ENCODE measurements around the gene MLYCD. TPM values are rescaled to one million over a fixed set of nuclear protein-coding genes. Genes with fewer than 3 reads are reported as not detected.

Gene MLYCD
- total RNA-seq (ENCODE audit: insufficient read depth, low replicate concordance) = 7.0 TPM

DNA sequence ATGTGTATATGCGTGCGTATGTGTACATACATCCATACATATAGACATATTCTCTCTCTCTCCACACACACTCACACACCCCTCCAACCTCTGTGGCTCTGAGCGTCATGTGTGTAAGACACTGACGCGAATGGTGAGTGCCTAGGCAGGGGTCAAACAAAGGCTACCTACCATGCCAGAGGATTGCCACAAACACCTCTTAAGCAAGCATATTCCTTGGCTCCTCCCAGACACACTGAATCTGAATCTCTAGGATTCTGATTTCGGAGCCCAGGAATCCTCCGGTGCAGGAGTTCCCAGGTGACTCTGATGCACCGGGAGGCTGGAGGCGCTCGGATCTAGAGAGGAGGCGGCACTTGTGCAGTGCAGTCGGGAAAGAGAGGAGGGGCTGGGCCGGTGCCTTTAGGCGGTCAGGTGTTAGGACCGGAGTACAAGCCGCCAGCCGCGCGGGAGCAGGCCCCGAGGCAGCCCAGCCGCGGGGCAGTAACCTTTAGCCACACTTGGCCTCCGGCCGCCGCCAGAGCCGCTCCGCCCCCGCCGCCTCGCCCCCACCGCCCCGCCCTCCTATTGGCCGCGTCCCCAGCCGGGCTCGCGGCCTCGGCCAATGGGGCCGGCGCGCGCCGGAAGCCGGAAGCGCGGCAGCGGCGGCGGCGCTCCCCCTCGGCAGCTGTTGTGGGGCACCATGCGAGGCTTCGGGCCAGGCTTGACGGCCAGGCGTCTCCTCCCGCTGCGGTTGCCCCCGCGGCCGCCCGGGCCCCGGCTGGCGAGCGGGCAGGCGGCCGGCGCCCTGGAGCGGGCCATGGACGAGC is at the start of gene MLYCD:
Gene MLYCD (plus strand): TSS at position 653 of the 809 bp plus-strand sequence. CDS start 30 bp downstream, at position 683.
- DNase-seq (ENCODE audit: low spot score) = peak; percentile 83

DNA sequence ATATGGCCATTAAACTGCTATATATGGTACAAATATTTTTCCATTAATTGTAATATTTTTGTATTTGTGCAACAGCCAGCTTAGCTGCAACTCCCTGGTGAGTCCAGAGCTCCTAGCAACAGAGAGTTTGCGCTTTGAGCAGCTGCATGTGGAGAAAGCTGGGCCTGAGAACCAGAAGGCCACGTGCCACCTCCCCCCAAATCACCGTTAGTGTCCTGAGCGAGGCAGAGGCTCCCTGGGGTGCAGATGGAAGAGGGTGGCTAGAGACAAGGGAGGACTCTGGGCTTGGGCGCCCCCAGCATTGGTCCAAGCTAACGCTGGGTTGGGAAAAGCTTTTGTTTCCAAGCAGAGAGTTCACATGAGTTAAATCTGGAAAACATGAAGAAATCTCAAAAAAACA is 49.5 kb upstream of the MLYCD start:
- DNase-seq (ENCODE audit: low spot score) = no peak

DNA sequence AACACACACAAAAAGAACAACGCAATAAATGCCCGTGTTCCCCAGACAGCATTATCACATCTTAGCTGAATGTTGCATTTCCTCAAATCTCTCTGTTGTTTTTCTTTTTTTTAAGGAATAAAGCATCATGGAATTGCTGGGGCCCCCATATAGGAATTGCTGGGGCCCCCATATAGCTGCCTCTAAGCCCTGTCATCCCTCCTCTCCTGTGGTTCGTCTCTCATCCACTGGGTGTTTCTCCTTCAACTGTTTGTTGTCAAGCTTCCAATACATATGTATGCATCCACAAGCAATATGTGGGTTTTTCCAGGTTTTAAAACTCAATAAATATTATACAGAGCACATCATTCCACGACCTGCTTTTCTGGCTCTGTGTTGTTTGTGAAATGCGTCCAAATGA is 48.0 kb upstream of the MLYCD start:
- no peak for DNase-seq (ENCODE audit: low spot score)

DNA sequence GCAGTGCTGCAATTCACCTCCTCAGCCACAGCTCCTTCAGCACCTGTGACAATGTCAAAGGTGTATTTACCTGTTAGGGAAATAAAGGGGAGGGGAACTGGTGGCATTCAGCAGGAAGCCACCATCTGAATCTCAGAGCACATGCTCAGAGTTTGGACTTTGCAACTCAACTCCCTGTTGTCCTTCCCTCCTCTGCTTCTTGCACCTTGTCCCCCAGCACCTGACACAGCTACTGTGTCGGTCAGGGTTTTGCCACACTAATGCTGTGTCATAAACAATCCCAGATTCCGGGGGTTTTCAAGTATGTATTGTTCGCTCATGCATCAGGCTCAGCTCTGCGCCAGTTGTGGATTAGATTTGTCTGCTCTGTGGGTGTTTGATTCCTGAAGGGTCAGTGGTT is 47.4 kb upstream of the MLYCD start:
- DNase-seq (ENCODE audit: low spot score) = no peak

DNA sequence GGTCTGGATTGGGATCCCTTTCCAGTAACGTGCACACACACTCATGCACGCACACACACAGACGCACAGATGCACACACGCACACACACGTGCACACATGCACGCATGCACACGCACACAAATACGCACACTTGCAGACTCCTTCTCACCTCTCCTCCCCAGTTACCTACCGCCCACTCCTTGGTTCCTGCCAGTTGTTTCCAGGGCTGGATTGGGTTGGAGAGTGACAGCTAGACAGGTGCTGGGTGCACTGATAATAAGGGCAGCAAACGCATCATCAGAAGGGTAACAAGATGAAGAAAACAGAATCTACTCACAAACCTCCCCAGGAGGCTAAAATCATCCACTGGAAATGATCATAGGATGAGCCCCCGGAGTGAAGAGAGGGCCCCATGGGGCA is 46.1 kb upstream of the MLYCD start:
- DNase-seq (ENCODE audit: low spot score) = no peak

DNA sequence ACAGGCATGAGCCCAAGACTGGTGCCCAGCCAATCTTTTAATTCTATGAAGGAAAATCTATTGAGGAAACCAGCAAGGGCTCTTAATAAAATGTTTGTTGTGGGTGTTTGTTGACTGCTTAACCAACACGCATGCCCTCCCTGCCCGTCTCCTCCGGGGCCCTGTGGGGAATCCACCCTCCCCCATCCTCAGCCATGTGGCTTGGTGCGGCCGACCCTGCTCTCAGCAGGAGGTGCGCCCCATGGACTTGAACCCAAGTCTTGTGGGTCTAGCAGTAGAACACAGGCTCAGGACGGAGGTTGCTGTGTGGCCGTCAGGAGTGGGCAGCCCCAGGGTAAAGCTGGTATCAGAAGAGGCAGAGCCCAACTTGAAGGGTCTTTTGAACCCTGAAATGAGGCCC is 45.1 kb upstream of the MLYCD start:
- no peak for DNase-seq (ENCODE audit: low spot score)

DNA sequence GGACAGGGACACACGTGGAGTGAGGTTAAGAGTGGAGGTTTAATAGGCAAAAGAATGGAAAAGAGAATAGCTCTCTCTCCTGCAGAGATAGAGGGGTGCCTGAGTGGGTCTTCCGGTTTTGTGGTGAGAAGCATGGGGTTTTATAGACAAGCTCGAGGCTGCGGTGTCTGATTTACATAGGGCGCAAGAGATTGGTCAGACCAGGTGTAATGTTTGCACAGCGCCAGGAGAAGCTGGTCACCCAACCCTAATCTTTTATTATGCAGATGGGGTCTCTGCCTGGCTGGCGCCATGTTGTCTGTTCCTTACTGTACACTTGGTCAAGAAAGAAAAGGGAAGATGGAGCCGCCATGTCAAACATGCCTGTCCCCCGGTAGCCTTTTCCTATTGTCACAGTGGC is 44.5 kb upstream of the MLYCD start:
- DNase-seq (ENCODE audit: low spot score) = no peak

DNA sequence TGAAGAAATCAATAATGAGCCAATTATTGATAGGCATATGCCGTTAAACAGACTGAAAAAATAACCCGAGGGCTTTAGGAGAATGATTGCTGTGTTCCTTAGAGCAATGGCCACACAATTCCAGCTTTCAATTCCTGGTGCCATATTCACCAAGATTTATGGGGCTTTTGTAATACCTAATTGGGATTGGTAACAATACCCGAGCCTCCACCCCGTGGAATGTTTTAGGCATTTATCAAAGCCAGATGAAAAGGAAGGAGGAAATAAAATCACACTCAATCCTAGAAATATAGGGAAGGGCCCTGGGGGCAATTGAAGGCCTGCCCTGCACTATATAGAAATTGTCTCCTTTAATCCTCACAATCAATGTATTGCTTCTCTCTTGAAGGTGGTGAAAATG is 42.1 kb upstream of the MLYCD start:
- no peak for DNase-seq (ENCODE audit: low spot score)

DNA sequence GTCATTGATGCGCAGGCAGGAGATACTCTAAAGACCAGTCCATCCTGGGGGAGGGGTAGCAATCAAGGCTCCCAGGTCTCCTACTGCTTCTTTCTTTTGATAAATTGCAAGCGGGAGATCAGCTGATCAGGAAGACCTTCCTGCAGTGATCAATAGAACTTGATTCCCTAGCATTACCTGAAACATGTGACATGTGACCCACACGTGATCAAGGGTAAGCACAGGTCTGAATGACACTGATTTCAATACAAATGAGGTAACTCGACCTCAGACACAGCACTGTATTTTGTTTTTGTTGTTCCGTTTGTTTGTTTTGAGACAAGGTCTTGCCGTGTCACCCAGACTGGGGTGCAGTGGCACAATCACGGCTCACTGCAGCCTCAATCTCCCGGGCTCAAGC is 39.6 kb upstream of the MLYCD start:
- DNase-seq (ENCODE audit: low spot score) = no peak

DNA sequence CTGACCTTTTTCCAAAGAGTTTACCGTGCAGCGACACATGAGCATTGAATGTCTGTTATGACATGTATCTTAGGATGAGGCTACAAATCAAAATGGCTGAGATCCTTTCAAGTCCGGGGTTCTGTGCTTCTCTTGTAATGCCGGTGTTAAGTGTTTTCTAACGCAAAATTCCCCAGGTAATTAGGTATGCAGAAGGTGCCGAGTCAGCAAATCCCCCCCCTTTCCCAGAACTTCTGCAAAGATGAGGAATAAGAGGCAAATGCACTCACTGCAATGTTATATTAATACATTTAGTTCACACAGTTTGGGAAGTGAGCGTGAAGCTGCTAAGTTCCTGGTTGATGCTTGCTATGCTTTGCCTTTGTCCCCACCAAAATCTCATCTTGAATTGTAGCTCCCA is 36.3 kb upstream of the MLYCD start:
- DNase-seq (ENCODE audit: low spot score) = no peak

DNA sequence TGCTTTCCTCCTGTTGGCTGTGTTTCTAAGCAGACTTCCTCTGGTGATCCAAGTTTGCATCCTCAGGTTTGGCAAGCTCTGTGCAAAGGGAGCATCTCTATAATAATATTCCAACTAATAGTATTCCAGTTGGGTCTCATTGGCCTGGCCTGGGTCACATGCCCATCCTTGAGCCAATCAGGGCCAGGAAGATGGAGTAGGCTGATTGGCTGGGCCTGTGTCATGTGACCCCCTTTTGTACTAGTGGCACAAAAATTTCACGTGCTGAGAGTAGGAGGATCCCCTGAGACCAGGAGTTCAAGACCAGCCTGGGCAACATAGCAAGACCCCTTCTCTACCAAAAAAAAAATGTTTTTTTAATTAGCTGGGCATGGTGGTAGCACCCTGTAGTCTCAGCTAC is 35.2 kb upstream of the MLYCD start:
- no peak for DNase-seq (ENCODE audit: low spot score)

DNA sequence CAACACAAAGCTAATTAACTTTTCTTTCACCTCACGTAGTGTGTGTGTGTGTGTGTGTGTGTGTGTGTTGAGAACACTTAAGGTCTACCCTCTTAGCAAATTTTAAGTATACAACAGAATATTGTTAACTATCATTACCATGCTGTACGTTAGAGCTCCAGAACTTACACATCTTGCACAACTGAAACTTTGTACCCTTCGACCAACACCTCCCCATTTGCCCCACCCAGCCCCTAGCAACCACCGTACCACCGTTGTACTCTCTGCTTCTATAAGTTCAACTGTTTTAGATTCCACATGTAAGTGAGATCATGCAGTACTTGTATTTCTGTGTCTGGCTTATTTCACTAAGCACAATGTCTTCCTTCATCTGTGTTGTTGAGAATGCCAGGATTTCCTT is 28.1 kb upstream of the MLYCD start:
- DNase-seq (ENCODE audit: low spot score) = no peak

DNA sequence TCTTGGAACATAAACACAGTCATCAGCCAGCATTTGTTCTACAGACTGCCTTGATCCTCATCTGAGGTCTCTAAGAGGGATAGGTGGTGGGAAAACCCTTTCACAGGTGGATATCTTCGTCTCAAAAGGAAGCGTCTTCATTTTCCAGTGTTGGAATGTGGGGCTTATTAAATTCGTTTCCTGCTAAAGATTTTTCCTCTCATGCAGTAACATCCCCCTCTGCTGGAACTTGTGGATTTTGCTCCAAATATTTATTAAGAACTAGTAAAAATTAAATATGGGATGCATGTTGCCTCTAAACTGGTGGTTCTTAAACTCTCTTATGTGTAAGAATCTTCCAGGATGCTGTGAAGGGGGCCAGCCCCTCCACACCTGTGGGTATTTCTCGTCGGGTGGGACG is 20.1 kb upstream of the MLYCD start:
- DNase-seq (ENCODE audit: low spot score) = peak; percentile 68

DNA sequence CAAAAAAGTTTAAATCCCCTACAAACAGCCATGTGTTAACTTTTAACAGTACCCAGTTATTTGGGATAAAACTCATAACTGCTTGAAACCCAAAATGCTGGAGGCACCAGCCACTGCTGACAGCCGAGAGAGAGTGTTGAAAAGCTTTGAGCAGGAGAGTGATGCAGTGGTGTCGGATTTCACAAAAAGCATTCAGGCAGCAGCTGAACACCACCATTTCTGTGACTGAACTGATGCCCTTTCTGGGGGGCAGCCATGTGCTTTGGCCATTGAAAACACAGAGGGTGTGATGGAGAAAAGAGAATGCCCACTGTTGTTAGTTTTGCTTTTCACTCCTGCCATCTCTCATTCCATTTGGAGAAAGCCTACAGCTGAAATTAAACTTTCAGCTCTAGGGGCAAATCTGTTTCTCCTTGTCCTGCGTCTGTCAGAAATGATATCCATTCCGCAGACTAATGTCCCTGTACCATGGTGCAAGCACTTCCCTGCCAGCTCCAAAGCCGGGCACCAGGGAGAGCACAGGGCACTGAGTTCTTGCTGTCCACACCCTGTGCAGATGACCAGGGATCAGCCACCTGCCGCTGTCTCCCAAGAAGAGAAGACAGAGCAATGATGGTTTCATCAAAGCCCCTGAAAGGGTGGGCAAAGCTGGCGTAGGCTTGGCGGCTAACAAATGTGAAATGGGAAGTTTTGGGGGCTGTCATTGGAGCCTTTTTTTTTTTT is 16.6 kb upstream of the MLYCD start:
- no peak for DNase-seq (ENCODE audit: low spot score)

DNA sequence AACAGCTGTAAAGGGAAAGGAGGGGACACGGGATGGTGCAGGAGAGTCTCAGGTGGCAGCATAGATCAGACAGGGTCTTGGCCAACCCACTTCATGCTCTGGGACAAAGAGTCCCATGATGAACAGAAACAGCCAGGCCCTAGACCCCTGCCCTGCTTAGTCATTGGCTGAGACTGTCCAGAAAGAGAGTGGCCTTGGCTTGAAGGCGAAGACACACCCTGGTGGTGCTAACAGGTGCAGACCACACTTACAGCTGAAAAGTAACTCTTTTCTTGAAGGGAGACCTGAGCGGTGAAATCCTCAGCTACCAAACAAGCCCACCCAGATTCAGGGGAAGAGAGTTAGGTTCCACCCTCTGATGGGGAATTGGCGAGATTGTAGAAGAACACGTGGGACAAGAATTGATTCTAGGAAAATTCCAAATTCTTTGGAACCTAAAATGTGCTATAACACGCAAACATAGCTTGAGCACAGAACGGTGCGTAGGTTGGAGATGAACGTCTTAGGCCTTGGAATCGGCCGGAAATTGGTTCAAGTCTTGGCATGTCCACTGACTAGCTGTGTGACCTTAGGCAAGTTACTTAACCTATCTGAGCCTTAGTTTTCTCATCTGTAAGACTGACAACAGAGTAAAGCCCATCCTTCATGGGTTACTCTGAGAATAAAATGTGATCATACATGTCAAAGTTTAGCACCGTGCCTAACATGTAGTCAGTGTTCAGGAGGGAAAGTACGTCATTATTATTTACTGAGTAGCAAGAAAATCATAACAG is 12.5 kb upstream of the MLYCD start:
- DNase-seq (ENCODE audit: low spot score) = no peak

DNA sequence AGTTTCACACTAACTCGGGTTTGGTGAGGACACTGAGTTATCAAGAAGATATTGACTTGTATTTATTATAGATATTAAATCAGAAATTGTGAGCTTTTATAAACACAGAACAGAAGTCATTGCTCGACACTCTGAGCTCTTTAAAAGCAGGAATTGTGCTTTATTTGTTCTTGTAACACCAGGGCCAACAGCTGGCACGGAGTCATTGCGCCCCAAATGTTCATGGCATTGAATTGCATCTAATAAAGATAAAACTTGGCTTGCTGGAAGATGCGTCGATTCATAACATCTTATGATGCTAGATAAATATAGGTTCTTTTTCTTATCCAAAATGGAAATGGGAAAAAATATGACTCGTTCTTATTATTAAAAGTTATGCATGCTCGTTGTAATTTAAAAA is 11.8 kb upstream of the MLYCD start:
- no peak for DNase-seq (ENCODE audit: low spot score)

DNA sequence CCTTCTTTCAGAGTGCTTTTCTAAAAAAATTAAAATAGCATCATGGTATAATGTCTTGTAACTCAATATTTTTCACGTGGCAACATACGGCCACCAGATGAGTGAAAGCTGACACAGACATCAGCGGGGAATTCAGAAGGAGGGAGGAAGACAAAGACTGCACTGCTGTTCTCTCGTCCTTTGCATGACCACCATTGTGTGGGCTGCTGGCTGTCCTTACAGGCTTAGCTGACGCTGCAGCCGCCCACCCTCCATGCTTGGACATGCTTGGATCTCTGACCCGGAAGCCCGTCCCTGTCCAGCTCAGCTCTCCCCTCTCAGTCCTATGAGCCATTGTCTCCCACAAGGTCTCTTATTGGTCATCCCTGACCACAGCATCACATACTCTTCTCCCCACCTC is 11.4 kb upstream of the MLYCD start:
- DNase-seq (ENCODE audit: low spot score) = no peak

DNA sequence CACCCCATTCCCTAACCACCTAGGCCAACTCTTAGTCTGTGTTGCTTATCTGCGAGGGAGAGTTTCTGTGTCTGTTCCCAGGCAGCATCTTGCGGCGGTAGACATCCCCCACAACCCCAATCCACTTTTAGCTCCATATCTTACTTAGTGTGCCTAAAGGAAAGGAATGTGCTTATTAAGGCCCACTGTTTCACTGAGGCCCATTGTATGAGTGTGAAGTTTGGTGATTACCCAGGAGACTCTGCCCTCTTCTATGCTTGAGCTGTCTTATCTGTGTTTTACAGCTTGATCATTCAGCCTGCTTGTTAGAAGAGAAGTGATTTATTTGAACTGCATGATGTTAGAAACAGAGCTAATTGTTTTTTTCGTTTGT is 10.3 kb upstream of the MLYCD start:
- peak; percentile 23 for DNase-seq (ENCODE audit: low spot score)

DNA sequence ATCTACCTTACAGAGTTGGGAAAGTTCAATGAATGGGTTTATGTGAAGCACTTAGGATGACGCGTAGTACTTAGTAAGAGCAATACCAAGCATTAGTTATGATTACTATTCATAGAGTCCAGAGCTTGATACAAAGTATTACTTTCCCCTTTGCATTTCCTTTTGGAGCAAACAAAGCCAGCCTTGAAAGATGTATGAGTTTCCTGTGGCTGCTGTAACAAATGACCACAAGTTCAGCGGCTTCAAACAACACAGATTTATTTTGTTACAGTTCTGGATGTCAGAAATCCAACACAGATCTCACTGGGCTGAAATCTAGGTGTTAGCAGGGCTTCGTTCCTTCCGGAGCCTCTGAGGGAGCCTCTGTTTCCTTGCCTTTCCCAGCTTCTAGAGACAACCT is 8.6 kb upstream of the MLYCD start:
- DNase-seq (ENCODE audit: low spot score) = no peak

DNA sequence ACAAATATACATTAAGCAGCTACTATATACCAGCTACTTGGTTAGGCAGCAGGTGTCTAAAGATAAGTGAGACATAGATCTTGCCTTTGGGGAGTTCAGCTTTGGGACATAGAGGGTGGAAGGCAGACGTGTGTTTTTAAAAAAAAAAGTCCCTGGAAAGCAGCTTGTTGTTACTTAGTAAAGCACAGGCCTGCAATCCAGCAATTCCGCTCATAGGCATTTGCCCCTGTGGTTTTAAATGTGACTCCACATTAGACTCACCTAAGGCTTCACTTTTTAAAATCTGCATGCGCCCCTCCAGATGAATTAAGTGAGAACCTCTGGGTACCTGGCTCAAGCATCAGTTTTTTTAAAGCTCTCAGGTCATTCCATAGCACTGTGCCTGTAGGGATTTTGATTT is 7.2 kb upstream of the MLYCD start:
- no peak for DNase-seq (ENCODE audit: low spot score)

DNA sequence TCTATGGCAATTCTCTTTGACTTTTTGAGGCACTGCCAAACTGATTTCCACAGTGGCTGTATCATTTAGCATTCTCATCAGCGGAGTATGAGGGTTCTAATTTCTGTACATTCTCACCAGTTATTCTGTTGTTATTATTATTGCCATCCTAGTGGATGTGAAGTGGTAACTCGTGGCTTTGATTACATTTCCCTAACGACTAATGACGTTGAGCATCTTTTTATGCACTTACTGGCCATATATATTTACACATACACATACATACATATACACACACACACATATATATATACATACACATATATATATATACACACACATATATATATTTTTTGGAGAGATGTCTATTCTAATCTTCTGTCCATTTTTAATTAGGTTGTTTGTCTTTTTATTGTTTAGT is 3.7 kb upstream of the MLYCD start:
- DNase-seq (ENCODE audit: low spot score) = no peak

DNA sequence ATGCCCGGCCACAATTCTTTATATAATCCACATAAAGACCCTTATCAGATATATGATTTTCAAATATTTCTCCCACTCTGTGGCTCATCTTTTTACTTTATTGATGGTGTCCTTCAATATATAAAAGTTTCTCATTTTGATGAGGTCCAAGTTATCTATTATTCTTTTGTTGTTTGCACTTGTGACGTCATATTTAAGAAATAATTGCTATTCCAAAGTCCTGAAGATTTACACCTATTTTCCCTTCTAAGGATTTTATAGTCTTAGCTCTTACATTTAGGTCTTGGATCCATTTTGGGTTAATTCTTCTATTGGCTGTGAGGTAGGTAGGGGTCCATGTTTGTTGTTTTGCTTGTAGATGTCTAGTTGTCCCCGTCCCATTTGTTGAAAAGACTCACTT is 3.0 kb upstream of the MLYCD start:
- no peak for DNase-seq (ENCODE audit: low spot score)

Measured in umbilical cord (tissue), 2 donors.